HG02642 (cell line): ENCODE results near the gene ISCU.
A peak's percentile ranks its signal among the peaks of the same experiment; 100 is the strongest.

Source experiments
- ATAC-seq: cut with Tn5 transposase; IDR thresholded peaks from one replicate; pipeline ENCODE4 v1.9.1; 2021; ENCODE audit warnings: mild to moderate bottlenecking; ENCODE audit not compliant: unreplicated experiment, poor library complexity

The ISCU gene

GRCh38 chr12:108562348-108563135 is at the start of gene ISCU:
Gene ISCU (plus strand): TSS chr12:108562596. CDS start chr12:108562623, 27 bp downstream.
- peak; percentile 68 for ATAC-seq

DNA sequence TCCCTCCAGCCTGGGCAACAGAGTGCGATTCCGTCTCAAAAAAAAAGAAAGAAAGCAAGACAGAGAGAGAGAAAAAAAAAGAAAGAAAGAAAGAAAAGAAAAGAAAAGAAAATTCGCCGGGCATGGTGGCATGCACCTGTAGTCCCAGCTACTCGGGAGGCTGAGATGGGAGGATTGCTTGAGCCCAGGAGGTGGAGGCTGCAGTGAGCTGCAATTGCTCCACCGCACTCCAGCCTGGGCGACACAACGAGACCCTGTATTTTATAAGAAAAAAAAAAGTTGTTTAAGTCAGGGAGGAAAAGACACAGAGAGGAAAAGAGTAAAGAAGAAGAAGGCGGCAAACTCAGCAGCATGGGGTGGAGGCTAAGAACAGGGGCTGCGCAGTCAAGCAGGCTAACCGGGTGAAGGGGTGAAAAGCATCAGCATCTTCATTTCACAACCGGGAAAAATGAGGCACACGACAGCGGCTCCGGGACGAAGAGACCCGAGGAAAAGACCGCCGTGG is 47.9 kb upstream of the ISCU start:
- no peak for ATAC-seq

DNA sequence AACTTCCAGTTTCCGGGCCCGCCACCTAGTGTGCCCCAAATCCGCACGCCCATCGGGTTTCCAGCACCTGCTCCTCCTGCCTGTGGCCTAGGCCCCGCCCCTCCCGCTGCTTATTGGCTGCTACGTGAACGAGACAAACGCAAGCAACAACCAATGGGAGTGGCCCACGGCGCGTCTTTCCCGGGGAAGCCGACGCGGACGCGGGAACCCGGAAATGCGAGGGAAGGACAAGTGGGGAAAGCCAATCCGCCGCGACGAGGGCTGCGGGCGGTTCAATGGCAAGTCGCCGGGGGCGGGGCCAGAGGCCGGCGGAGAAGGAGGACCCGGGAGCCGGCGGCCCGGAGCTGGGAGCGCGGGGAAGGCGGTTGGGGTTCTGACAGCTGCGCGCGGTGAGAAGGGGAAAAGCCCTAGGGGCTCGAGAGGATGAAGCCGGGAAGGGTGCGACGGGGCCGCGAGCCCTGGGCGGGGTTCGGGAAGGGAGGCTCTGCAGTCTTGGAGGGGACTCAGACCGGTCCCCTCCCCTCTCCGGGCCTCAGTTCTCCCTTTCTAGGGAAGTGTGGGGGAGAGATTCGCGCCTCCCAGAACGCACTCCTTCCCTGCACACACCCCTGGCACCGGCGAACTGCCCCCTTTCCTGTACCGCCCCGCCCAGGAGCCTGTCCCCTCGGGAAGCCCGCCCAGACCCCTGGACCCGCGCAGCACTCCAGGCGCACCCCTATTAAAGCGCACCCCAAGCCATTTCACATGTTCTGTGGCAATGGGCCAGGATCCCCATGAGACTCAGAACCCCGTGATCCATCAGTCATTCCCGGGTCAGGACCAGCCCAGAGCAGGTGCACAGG is 47.2 kb upstream of the ISCU start, which contains the start of gene FICD:
Gene FICD, plus strand, starts transcription at position 305 of the 842 bp plus-strand sequence. CDS start 1,696 bp downstream, outside the sequence.
- ATAC-seq, result peak; percentile 89

DNA sequence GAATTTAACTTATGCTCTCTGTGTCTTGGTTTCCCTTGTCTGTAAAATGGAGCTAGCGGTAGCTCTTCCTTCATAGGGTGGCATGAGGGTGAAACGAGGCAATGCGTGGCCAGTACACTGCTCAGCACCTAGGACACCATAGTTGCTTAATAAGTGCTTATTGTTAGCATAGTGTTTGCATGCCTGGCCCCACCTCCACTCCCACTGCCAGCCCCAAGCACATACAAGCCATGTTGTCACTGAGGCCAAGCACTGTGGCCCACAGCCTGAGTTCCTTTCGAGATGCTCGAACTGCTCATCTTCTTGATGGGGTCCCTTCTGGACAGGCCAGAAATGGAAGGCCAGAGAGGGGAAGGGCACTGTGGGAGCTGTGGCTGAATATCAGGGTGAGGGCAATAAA is 46.5 kb upstream of the ISCU start:
- ATAC-seq, result no peak

- no peak for ATAC-seq
These were observed 45.7 kb upstream of the ISCU start for GRCh38 chr12:108516511-108517275.

- ATAC-seq, result no peak
These were observed 44.9 kb upstream of the ISCU start for GRCh38 chr12:108517288-108518100.

- ATAC-seq, result no peak
These were observed 44.2 kb upstream of the ISCU start for GRCh38 chr12:108518101-108518715.

GRCh38 chr12:108518716-108519496 is 43.5 kb upstream of the ISCU start:
- no peak for ATAC-seq

DNA sequence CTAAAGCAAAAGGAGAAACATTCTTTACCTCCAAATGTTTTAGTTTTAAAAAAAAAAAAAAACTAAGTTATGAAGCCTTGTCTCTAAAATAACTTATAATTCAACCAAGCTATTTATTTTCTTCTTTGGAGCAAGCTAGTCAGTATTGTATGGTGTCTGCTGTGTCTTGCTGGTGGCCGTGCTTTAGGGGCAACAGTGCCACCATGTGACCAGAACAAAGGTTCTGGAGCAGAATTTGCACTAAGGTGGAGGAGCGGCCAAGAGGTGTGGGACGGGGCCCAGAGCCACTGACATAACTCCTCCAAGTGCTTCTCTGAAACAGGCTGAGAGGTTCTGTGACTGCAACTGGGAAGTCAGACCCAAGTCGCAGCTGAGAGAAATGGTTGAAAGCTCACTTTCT is 42.8 kb upstream of the ISCU start:
- no peak for ATAC-seq

DNA sequence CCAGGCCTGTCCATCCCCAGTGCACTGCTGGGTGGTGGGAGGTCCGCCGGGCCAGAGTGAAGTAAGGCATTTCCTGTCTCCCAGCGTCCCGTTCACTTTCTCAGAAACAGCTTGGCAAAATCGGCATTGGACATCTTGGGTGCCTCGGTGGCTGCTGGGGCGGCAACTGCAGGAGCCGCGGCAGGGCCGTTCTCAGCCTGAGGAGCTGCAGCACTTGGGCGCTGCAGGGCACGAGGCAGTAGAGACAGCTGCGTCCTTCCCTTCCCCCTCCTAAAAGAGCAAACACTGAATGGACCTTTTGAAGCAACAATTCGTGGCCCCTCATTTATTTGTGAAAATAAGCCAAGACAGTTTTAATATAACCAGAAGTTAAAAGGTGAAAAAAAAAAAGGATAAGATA is 39.0 kb upstream of the ISCU start:
- no peak for ATAC-seq

- ATAC-seq, result no peak
These were observed 36.7 kb upstream of the ISCU start for GRCh38 chr12:108525681-108526080.

DNA sequence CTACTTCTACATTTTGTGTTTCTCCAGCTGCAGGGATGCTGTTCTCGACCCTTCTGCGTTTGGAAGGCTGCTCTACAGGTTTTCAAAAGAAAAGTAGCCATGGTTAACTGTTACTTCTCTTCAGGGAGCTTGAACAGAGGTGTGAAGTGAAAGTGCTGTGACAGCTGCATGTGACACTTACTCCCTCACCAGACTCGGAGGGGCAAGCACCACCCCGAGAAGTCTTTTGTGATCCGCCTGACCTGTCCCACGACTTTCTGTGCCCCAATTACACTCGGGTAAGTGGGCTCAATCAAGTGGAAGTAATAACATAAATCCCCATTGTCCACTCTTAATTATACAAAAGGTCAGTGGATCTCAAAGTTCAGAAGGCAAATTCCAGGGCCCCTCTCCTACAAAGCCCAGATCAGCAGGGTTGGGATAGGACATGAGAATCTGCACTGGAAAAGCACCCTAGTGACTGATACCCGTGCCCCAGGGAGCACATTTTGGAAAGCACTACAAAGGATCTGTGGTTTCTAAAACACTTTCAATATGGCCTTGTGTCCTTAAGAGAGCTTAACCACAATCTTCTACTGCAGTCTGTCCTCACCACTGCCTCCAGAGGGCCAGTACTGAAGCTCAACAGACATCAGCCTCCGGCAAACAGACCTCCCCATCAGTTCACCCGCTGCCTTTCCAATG is 35.8 kb upstream of the ISCU start:
- no peak for ATAC-seq

DNA sequence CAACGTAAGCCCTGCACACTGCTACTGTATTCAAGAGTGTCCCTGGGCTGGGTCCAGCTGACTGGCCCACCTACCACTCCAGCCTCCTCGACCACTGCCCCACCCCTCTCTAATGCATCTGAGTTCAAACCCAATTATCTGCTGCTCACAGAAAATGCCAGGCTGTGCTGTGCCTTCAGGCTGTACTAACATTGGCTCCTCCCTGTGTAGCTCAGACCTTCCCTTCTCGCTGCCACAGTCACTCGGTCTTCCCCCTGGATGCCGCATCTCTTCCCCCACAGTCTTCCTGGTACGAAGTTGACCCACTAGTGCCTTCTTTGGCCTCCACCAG is 35.3 kb upstream of the ISCU start:
- no peak for ATAC-seq

DNA sequence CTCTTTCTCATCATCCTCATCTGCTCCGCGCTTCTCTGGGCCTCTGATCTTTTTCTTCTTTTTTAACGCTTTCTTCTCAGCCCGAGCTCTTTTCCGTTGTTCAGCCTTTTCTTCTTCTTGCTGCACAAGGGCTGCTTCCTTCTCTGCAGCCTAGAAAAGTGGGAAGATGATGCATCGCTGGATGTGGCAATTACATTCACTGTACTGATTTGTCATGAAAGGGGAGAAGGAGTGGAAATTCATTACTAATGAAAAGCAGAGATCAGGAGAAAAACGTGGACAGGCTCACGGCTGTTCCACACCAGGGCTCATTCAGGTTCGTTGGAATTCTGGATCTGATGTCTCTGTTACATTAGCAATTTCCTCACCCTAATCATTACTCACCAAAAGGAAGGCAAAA is 32.2 kb upstream of the ISCU start:
- ATAC-seq, result no peak

- ATAC-seq, result no peak
These were observed 30.2 kb upstream of the ISCU start for GRCh38 chr12:108531929-108532848.

- ATAC-seq, result no peak
These were observed 24.2 kb upstream of the ISCU start for GRCh38 chr12:108538146-108538545.

GRCh38 chr12:108538616-108539195 is 23.7 kb upstream of the ISCU start:
- no peak for ATAC-seq
